Endothelial cell of umbilical vein (primary cell): ENCODE measurements around the gene PNLIPRP2. TPM values are rescaled to one million over a fixed set of nuclear protein-coding genes. Genes with fewer than 3 reads are reported as not detected.

Experiments
- BruUV-seq: library from RNA; stranded (reverse); fragments of 400-500 nt; replicated peaks from 2 replicates; lab custom pipeline; 2021; lab: Mats Ljungman, UMichigan
- CTCF ChIA-PET: fragments of 300-600, 350-600 bp; sonication (Branson Sonifier 250); formaldehyde crosslinking; loops from one replicate; lab custom pipeline; 2021; ENCODE audit warnings: antibody characterized with exemption, inconsistent platforms; lab: Charles Lee
- POLR2A ChIA-PET: fragments of 300-600, 350-600 bp; sonication (Branson Sonifier 250); formaldehyde crosslinking; loops from one replicate; lab custom pipeline; 2021; ENCODE audit warnings: antibody characterized with exemption, inconsistent platforms; lab: Charles Lee
- DNase-seq: peaks from one replicate; pipeline ENCODE4 v3.0.0-alpha.2; 2011; ENCODE audit warnings: low read depth, low spot score
- FAIRE-seq: peaks from 2 replicates; lab custom pipeline; 2011; peaks lifted over from hg19 to GRCh38; lab: Jason Lieb, UNC
- H2AFZ ChIP-seq: 2 replicates; pipeline ENCODE4 v1.6.0; 2012; ENCODE audit warnings: low read depth, low read length, control low read depth, inconsistent platforms
- H3K27ac ChIP-seq: 2 replicates; pipeline ENCODE4 v1.5.1; 2011; ENCODE audit warnings: low read depth, mild to moderate bottlenecking, control low read depth, low read length, moderate library complexity; ENCODE audit not compliant: insufficient read depth
- H3K27me3 ChIP-seq, 2 experiments: 2 replicates each; pipeline versions ENCODE4 v1.6.0 to v1.6.1; 2011; ENCODE audit warnings: low read length in 2 of 2, mixed read lengths in 1 of 2; ENCODE audit not compliant: control insufficient read depth in 2 of 2, insufficient read depth in 2 of 2
- H3K36me3 ChIP-seq, 2 experiments: 2 replicates in 1 of 2; 3 replicates in 1 of 2; pipeline ENCODE4 v1.5.1; 2011; ENCODE audit warnings: low read length in 2 of 2, mild to moderate bottlenecking in 1 of 2, moderate library complexity in 1 of 2; ENCODE audit not compliant: control insufficient read depth in 2 of 2, insufficient read depth in 2 of 2; ENCODE audit errors: extremely low read depth in 1 of 2
- H3K4me1 ChIP-seq: 3 replicates; pipeline ENCODE4 v1.5.1; 2011; ENCODE audit warnings: mild to moderate bottlenecking, low read length; ENCODE audit not compliant: control insufficient read depth, insufficient read depth; ENCODE audit errors: extremely low read depth
- H3K4me2 ChIP-seq: 2 replicates; pipeline ENCODE4 v1.6.1; 2011; ENCODE audit warnings: low read length, control low read depth, mixed read lengths; ENCODE audit not compliant: insufficient read depth
- H3K4me3 ChIP-seq, 3 experiments: fragments of 200-600 bp in 1 of 3; sonication (generic), shearing (Covaris generic) in 1 of 3; replicated peaks in 1 of 3; 2 replicates each; pipeline ENCODE4 v1.5.1; 2011 to 2016; ENCODE audit warnings: control low read depth in 3 of 3, low read length in 3 of 3, mild to moderate bottlenecking in 2 of 3, inconsistent platforms in 1 of 3, low read depth in 1 of 3, moderate library complexity in 1 of 3; ENCODE audit not compliant: insufficient read depth in 1 of 3
- H3K79me2 ChIP-seq: 2 replicates; pipeline ENCODE4 v1.6.0; 2012; ENCODE audit warnings: low read length, inconsistent platforms; ENCODE audit not compliant: control insufficient read depth, insufficient read depth
- H3K9ac ChIP-seq: replicated peaks from 2 replicates; pipeline ENCODE3; 2011; ENCODE audit warnings: low read length, control low read depth; ENCODE audit not compliant: insufficient read depth; ENCODE audit errors: extremely low read depth
- H3K9me1 ChIP-seq: replicated peaks from 3 replicates; pipeline ENCODE4 v1.6.0; 2011; ENCODE audit warnings: mild to moderate bottlenecking, low read length; ENCODE audit not compliant: control insufficient read depth, insufficient read depth; ENCODE audit errors: extremely low read depth
- H3K9me3 ChIP-seq: replicated peaks from 2 replicates; pipeline ENCODE4 v1.5.1; 2012; ENCODE audit warnings: low read length, inconsistent platforms; ENCODE audit not compliant: control insufficient read depth, insufficient read depth
- H4K20me1 ChIP-seq: replicated peaks from 2 replicates; pipeline ENCODE3; 2011; ENCODE audit warnings: mild to moderate bottlenecking, low read length; ENCODE audit not compliant: control insufficient read depth, insufficient read depth; ENCODE audit errors: extremely low read depth
- CTCF ChIP-seq, 2 donors: IDR thresholded peaks; 1 replicate in 1 of 2; 2 replicates in 1 of 2; pipeline ENCODE4 v1.5.1; 2011; ENCODE audit warnings: low read length in 2 of 2, mild to moderate bottlenecking in 2 of 2, moderate library complexity in 2 of 2, control low read depth in 1 of 2, inconsistent platforms in 1 of 2, low read depth in 1 of 2; ENCODE audit not compliant: insufficient read depth in 1 of 2; ENCODE audit errors: extremely low read depth in 1 of 2
- EZH2 ChIP-seq: IDR thresholded peaks from 2 replicates; pipeline ENCODE4 v1.6.1; 2012; ENCODE audit warnings: borderline replicate concordance, low read depth, mild to moderate bottlenecking, moderate library complexity, low read length, inconsistent platforms; ENCODE audit not compliant: severe bottlenecking
- FOS ChIP-seq: IDR thresholded peaks from 2 replicates; pipeline ENCODE4 v1.6.1; 2011; ENCODE audit warnings: mild to moderate bottlenecking, low read length, moderate library complexity, borderline replicate concordance; ENCODE audit not compliant: insufficient read depth
- GATA2 ChIP-seq: IDR thresholded peaks from 2 replicates; pipeline ENCODE4 v1.7.0; 2011; ENCODE audit warnings: low read depth, mild to moderate bottlenecking, moderate library complexity, mixed read lengths, low read length; ENCODE audit not compliant: insufficient read length, insufficient read depth
- JUN ChIP-seq: IDR thresholded peaks from 2 replicates; pipeline ENCODE4 v1.6.1; 2011; ENCODE audit warnings: borderline replicate concordance, low read depth; ENCODE audit not compliant: insufficient read length, insufficient read depth
- MAX ChIP-seq: IDR thresholded peaks from 2 replicates; pipeline ENCODE4 v1.6.1; 2011; ENCODE audit not compliant: insufficient read depth, insufficient read length
- MYC ChIP-seq: IDR thresholded peaks from one replicate; pipeline ENCODE4 v1.6.1; 2011; ENCODE audit warnings: mild to moderate bottlenecking, low read depth, low read length
- POLR2A ChIP-seq: IDR thresholded peaks from 2 replicates; pipeline ENCODE4 v1.6.1; 2012; ENCODE audit warnings: low read depth, mild to moderate bottlenecking, control low read depth, low read length
- POLR2AphosphoS5 ChIP-seq: IDR thresholded peaks from 2 replicates; pipeline ENCODE4 v1.6.1; 2012; ENCODE audit warnings: low read depth, mild to moderate bottlenecking, control low read depth, low read length, moderate library complexity; ENCODE audit not compliant: insufficient read depth
- dilution Hi-C: fragments of 300-500 bp; cut with MboI; formaldehyde crosslinking; loops from one replicate; pipeline ENCODE4 v1.15.0; 2019; ENCODE audit warnings: low sequenced_read_pairs; ENCODE audit not compliant: extremely low pct_ligation_motif_present
- intact Hi-C: fragments of 100-400 bp; cut with micrococcal nuclease; formaldehyde crosslinking; loops from one replicate; pipeline ENCODE4 v1.10.0; 2022
- polyA plus RNA-seq, 4 experiments: library from polyadenylated mRNA; depleted of rRNA in 3 of 4; stranded (reverse) in 3 of 4; unstranded in 1 of 4; fragments of >200 nt; gene quantifications; 2 replicates each; pipeline versions ENCODE4 v1.2.1 to v1.2.3, GENCODE V29; 2011 to 2012; ENCODE audit warnings: missing spikeins in 1 of 4
- total RNA-seq: library from RNA; stranded (reverse); gene quantifications from 2 replicates; pipeline ENCODE4 v1.2.3, GENCODE V29; 2021

The PNLIPRP2 gene
- total and polyA plus RNA-seq, 2 donors (not counting 3 experiments of a cell fraction or from before 2014, with no cell fraction given) = not detected

- H3K4me1 ChIP-seq = no peaks in the 10 kb centered on the region
- ChIA-PET CTCF (no interaction called here), POLR2A (no interaction called here)
- no peaks in the 10 kb centered on the region for H3K27me3 ChIP-seq
- no TSS peak for BruUV-seq
- DNase-seq (no peak), FAIRE-seq (no peak)
- no peaks in the 10 kb centered on the region for H3K79me2 ChIP-seq
- no peaks in the 10 kb centered on the region for H4K20me1 ChIP-seq
- no peak within 1 kb of the TSS for H3K4me3 ChIP-seq
- H2AFZ ChIP-seq = no peak within 1 kb of the TSS
- TF ChIP-seq CTCF (IDR thresholded peaks at IDR 0.05; ENCODE audit: extremely low read depth in 1 of 2, insufficient read depth in 1 of 2, low read depth in 1 of 2, low read length in 2 of 2) (no peak), GATA2 (no peak), EZH2 (no peak), JUN (no peak), MAX (no peak), MYC (no peak), POLR2AphosphoS5 (no peak), POLR2A (no peak), FOS (no peak)
- intact Hi-C loops (no loop called here), dilution Hi-C loops (no loop called here)
- no peaks in the 10 kb centered on the region for H3K9me3 ChIP-seq
- H3K9ac ChIP-seq = no peak within 1 kb of the TSS
- H3K27ac ChIP-seq = no peak within 1 kb of the TSS
- H3K4me2 ChIP-seq = no peak within 1 kb of the TSS
- no peaks in the 10 kb centered on the region for H3K36me3 ChIP-seq
- no peaks in the 10 kb centered on the region for H3K9me1 ChIP-seq
These were observed 29.9 kb upstream of the PNLIPRP2 start, which contains the start of gene PNLIPRP1 for GRCh38 chr10:116590590-116591444. Gene PNLIPRP1, plus strand, starts transcription at chr10:116590959. Its CDS starts 171 bp downstream, at chr10:116591130.
